Transverse colon (tissue), 3 donors: ENCODE measurements around the gene PRR19.

ENCODE experiments used
- CTCF ChIP-seq, 5 experiments: fragments of 200-600 bp in 3 of 5; fragments of 450-650 bp in 2 of 5; sonication (generic) in 3 of 5; IDR thresholded peaks; 1 replicate in 2 of 5; 2 replicates in 3 of 5; pipeline ENCODE4 v1.5.1; 2016 to 2017; ENCODE audit warnings: antibody characterized with exemption in 5 of 5, inconsistent platforms in 3 of 5, mild to moderate bottlenecking in 2 of 5, moderate library complexity in 1 of 5
- POLR2A ChIP-seq: fragments of 450-650 bp; IDR thresholded peaks from one replicate; pipeline ENCODE4 v1.6.1; 2016; ENCODE audit warnings: antibody characterized with exemption, mild to moderate bottlenecking, moderate library complexity

DNA sequence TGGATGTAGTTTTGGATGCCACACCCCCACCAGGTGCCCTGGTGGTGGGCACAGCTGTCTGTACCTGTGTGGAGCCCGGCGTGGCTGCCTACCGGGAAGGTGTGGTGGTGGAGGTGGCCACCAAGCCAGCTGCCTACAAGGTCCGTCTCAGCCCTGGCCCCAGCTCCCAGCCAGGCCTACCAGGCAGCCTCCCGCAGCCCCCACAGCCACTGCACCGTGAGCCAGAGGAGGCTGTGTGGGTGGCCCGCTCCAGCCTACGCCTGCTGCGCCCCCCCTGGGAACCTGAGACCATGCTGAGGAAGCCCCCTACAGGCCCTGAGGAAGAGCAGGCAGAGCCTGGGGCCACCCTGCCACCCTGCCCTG is 29.4 kb upstream of the PRR19 start:
- TF ChIP-seq CTCF (IDR thresholded peaks at IDR 0.05), result no peak
- no peak for TF ChIP-seq POLR2A
